Adipocyte (in vitro differentiated cells): ENCODE results near the gene SYNE2.

ENCODE experiments used
- DNase-seq: peaks from one replicate; pipeline ENCODE4 v3.0.0-alpha.2; 2015; ENCODE audit warnings: low read depth
- H3K27me3 ChIP-seq: replicated peaks from 2 replicates; pipeline ENCODE4 v1.7.0; 2013; ENCODE audit warnings: mild to moderate bottlenecking, low read length, moderate library complexity; ENCODE audit not compliant: control insufficient read depth, insufficient read depth
- H3K36me3 ChIP-seq: 2 replicates; pipeline ENCODE4 v1.7.0; 2013; ENCODE audit warnings: low read length, mild to moderate bottlenecking, moderate library complexity; ENCODE audit not compliant: control insufficient read depth, insufficient read depth, severe bottlenecking
- H3K4me1 ChIP-seq: 2 replicates; pipeline ENCODE4 v1.7.0; 2013; ENCODE audit warnings: mild to moderate bottlenecking, low read length, moderate library complexity; ENCODE audit not compliant: control insufficient read depth, insufficient read depth
- H3K4me3 ChIP-seq: 2 replicates; pipeline ENCODE4 v1.7.0; 2013; ENCODE audit warnings: mild to moderate bottlenecking, low read length, moderate library complexity
- H3K9ac ChIP-seq: 2 replicates; pipeline ENCODE4 v1.7.0; 2013; ENCODE audit warnings: mild to moderate bottlenecking, low read length, moderate library complexity
- H3K9me3 ChIP-seq: 2 replicates; pipeline ENCODE4 v1.7.0; 2013; ENCODE audit warnings: mild to moderate bottlenecking, low read length, moderate library complexity; ENCODE audit not compliant: control insufficient read depth

SYNE2 gene

DNA sequence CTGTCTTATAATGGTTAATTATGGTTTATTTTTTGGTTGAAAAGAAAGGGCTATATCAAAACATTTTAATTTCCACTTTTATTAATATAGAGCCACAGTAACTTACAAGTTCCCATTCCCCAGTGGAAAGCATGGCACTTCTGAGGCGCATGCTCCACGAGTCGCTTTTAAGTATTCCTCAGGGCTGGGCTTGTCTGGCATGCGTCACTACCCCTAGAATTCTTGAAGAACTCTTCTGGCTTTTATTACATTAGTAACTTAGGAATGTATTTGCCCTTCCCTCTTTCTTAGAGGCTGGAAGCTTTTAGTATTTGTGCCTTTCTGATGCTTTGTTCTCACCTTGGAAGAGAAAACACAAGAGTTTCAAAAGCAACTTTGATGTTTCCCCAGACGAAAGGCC lies 360.3 kb downstream of the SYNE2 start:
- no peak overlapping the region for H3K4me3 ChIP-seq
- no peak overlapping the region for H3K9ac ChIP-seq
- H3K9me3 ChIP-seq: no peaks in the 10 kb centered on the region
- no peaks in the 10 kb centered on the region for H3K27me3 ChIP-seq
- DNase-seq: no peak
- H3K36me3 ChIP-seq: peaks cover 74% of the 10 kb centered on the region
- peaks cover 3% of the 10 kb centered on the region for H3K4me1 ChIP-seq

DNA sequence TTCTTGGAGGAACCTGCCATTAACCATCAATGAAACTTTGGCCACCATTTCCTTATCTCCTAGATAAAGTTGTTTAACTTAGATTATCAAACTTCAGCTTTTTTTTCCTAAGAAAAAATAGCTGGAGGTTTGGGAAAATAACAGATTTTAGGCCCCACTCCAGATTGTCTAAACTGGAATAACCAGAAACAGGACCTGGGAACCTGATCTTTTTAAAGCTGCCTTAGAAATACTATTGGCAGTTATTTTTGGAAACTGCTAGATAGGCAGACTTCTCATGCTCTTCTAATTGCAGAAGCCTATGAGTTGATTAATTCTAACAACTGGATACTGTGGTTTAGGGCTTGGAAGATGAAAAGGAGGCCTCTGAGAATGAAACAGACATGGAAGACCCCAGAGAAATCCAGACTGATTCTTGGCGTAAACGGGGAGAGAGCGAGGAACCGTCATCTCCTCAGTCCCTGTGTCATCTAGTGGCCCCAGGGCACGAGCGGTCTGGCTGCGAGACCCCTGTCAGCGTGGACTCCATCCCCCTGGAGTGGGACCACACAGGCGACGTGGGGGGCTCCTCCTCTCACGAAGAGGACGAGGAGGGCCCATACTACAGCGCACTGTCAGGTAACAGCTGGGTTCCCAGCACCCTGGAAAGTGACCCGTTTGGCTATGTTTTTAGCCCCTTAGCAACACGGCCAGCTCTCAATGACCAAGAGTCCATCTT lies 361.2 kb downstream of the SYNE2 start:
- peaks cover 76% of the 10 kb centered on the region for H3K36me3 ChIP-seq
- DNase-seq: no peak
- no peaks in the 10 kb centered on the region for H3K27me3 ChIP-seq
- peaks cover 3% of the 10 kb centered on the region for H3K4me1 ChIP-seq
- no peaks in the 10 kb centered on the region for H3K9me3 ChIP-seq
- no peak overlapping the region for H3K4me3 ChIP-seq
- no peak overlapping the region for H3K9ac ChIP-seq

DNA sequence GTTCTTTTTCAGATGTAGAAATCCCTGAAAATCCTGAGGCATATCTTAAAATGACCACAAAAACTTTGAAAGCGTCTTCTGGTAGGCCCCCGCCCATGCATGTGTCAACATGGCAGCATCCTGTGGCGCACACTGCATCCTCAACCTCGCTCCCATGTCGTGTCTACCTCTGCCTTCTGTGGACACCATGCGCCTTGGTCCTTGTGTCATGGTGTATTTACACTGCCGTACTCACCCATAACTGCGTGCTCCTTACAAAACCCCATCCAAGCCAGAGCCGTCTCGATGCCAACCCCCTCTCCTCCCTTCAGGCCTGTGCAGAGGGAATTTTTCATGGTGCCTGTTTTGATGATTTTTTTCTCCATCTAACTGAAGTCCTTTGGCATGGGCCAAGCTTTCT lies 362.5 kb downstream of the SYNE2 start:
- no peak overlapping the region for H3K4me3 ChIP-seq
- peaks cover 78% of the 10 kb centered on the region for H3K36me3 ChIP-seq
- H3K9ac ChIP-seq: no peak overlapping the region
- peaks cover 3% of the 10 kb centered on the region for H3K4me1 ChIP-seq
- DNase-seq: no peak
- no peaks in the 10 kb centered on the region for H3K27me3 ChIP-seq
- no peaks in the 10 kb centered on the region for H3K9me3 ChIP-seq

DNA sequence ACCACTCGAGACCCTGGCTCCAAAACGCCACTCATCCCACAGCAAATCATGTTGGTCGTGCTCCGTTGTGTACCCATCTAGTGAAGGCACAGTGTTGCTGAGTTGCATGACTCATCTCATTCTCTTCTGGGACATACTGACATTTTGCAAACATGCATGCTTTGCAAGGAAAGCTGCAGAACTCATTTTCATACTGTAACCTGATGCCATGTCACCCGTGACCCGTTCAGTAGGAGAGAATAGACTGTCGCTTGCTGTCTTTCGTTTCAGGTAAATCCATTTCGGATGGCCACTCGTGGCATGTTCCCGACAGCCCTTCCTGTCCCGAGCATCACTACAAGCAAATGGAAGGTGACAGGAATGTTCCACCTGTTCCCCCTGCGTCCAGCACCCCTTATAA lies 363.2 kb downstream of the SYNE2 start:
- Histone ChIP-seq H3K4me3 (no peak overlapping the region), H3K4me1 (peaks cover 3% of the 10 kb centered on the region), H3K27me3 (no peaks in the 10 kb centered on the region), H3K9ac (no peak overlapping the region), H3K9me3 (no peaks in the 10 kb centered on the region), H3K36me3 (peaks cover 80% of the 10 kb centered on the region)
- DNase-seq: no peak

DNA sequence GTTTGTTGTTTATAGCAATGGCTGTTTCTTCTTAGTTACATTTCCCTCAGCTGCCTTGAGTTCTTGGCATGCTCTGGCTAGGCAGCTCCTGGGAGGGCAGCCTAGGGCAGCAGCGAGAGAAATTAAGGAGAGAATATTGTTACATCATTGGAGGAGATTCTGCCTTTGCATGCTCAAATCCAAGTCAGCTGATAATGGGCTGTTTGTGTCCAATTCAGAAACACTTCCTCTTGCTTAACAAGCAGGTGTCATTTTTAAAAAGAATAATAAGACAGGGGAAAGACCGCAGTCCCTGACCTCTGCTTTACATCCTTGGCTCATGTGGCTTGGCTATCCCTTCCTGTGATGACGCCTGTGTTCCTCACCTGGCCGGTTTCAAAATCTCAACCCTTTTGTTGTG lies 364.5 kb downstream of the SYNE2 start:
- no peak overlapping the region for H3K4me3 ChIP-seq
- H3K9me3 ChIP-seq: no peaks in the 10 kb centered on the region
- no peak overlapping the region for H3K9ac ChIP-seq
- no peaks in the 10 kb centered on the region for H3K27me3 ChIP-seq
- peaks cover 3% of the 10 kb centered on the region for H3K4me1 ChIP-seq
- peaks cover 79% of the 10 kb centered on the region for H3K36me3 ChIP-seq
- DNase-seq: no peak

DNA sequence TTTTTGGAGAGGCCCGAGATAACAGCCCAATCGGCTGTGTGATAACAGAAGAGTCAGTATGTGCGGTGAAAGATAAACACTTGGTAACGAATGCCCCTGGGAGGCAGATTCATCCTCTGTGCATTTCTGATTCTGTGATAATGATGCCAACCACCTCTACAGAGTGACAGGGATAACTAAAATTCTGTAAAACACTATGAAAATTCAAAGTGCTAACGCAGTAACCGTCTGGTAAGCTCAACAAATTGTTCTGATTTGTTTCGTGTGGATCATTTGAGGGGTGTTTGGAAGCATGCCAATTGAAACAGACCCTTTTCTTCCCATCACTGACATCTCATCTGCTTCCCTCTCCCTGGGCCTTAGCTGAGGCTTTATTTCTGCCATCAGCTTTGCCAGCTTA lies 365.0 kb downstream of the SYNE2 start:
- H3K4me3 ChIP-seq: no peak overlapping the region
- no peak overlapping the region for H3K9ac ChIP-seq
- no peak for DNase-seq
- H3K4me1 ChIP-seq: peaks cover 3% of the 10 kb centered on the region
- no peaks in the 10 kb centered on the region for H3K9me3 ChIP-seq
- H3K27me3 ChIP-seq: no peaks in the 10 kb centered on the region
- H3K36me3 ChIP-seq: peaks cover 76% of the 10 kb centered on the region

DNA sequence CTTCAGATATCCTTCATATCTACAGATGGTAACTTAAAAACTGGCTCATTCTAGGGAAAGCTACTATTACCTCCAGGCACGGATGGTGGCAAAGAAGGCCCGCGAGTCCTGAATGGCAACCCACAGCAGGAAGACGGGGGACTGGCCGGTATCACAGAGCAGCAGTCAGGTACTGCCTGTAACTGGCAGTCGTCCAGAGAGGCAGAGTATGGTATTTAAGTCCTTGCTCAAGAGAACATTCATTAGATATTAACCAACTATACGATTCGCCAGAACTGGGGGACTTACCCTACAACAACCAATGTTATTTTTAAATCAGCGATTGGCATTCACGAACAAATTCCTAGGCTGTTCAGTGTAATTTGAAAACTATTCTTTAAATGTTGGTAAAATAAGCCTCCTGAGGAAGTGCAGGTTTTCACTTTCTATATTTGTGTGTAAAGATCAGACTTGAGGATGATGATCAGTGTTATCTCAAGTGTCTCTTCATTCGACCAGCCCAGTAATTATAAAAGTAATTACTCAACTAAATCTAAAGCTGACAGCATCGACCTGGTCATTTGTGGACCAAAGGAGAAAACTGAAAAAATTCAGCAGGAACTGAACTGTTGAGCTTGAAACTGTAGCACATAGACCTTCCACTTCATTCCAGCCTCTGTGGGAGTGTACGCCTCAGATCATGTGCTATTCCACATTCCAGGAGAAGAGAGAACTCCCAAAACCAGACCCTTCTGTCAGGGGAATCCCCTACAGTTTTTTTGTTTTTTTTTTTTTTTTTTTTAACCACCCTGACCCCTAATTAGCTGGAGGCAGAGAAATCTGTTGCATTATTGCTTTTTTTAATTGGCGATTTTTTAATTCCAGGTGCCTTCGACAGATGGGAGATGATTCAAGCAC lies 365.8 kb downstream of the SYNE2 start:
- Histone ChIP-seq H3K27me3 (no peaks in the 10 kb centered on the region), H3K4me3 (no peak overlapping the region), H3K9me3 (no peaks in the 10 kb centered on the region), H3K4me1 (peaks cover 3% of the 10 kb centered on the region), H3K9ac (no peak overlapping the region), H3K36me3 (peaks cover 77% of the 10 kb centered on the region)
- DNase-seq: no peak

DNA sequence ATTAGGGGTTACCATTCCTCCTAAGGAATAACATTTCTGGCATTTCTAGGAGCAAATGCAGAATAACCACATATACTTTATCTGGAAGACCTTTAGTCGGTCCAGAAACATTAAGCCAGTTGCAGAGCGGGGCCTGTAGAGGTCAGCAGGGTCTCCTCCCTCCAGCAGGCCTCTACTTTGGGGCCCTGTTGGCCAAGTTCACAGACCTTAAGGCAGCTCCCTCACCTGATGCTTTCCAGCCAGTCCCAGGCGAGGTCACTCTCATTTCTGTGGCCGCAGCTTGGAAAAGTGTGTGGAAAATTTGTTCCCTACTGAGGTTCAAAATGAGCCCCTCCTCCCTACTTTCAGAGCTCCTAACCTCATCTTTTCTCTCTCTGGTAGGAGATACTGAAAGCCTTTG lies 367.3 kb downstream of the SYNE2 start:
- Histone ChIP-seq H3K9ac (no peak overlapping the region), H3K4me1 (peaks cover 3% of the 10 kb centered on the region), H3K27me3 (no peaks in the 10 kb centered on the region), H3K36me3 (peaks cover 79% of the 10 kb centered on the region), H3K4me3 (no peak overlapping the region), H3K9me3 (no peaks in the 10 kb centered on the region)
- DNase-seq: no peak

DNA sequence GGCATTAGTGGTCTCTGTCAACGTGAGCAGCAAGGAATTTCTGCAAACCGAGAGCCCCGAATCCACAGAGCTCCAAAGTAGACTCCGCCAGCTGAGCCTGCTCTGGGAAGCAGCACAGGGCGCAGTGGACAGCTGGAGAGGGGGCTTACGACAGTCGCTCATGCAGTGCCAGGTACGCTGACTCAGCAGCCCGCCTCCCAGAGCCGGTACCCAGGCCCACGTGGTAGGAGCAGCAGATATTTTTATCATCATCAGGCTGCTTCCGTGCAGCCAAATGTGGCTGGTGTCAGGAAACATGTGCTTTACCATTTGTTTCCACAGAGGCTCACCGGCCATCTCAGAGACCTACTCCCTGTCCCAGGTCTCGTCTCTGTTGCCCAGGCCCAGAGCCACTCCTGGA lies 367.7 kb downstream of the SYNE2 start:
- Histone ChIP-seq H3K36me3 (peaks cover 80% of the 10 kb centered on the region), H3K9ac (no peak overlapping the region), H3K9me3 (no peaks in the 10 kb centered on the region), H3K27me3 (no peaks in the 10 kb centered on the region), H3K4me3 (no peak overlapping the region), H3K4me1 (peaks cover 3% of the 10 kb centered on the region)
- DNase-seq: no peak

DNA sequence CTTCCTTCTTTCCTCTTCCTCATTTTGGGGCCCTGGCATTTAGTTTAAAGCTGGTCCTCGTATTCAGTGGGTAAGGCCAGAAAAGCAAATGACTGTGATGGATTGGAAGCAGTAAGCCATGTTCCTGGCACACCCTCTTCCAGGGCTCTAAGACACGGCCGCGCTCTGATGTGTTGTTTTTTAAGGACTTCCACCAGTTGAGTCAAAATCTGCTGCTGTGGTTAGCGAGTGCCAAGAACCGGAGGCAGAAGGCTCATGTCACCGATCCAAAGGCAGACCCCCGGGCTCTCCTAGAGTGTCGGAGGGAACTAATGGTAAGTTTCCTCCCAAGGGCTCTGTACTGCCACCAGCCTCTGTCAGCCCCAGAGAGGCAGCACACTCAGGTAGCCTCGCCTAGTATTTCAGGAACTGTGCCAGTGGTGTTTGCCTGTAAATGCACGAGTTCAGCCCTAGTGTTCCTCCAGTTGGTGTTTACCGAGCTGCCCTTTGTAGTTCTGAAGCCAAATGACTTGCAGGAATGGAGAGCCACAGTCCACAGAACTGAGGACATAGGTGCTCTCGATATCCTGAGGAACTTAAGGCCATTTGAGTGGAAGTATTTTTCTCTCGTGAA lies 368.7 kb downstream of the SYNE2 start:
- Histone ChIP-seq H3K4me1 (peaks cover 3% of the 10 kb centered on the region), H3K9me3 (no peaks in the 10 kb centered on the region), H3K27me3 (no peaks in the 10 kb centered on the region), H3K36me3 (peaks cover 79% of the 10 kb centered on the region), H3K9ac (no peak overlapping the region), H3K4me3 (no peak overlapping the region)
- no peak for DNase-seq

DNA sequence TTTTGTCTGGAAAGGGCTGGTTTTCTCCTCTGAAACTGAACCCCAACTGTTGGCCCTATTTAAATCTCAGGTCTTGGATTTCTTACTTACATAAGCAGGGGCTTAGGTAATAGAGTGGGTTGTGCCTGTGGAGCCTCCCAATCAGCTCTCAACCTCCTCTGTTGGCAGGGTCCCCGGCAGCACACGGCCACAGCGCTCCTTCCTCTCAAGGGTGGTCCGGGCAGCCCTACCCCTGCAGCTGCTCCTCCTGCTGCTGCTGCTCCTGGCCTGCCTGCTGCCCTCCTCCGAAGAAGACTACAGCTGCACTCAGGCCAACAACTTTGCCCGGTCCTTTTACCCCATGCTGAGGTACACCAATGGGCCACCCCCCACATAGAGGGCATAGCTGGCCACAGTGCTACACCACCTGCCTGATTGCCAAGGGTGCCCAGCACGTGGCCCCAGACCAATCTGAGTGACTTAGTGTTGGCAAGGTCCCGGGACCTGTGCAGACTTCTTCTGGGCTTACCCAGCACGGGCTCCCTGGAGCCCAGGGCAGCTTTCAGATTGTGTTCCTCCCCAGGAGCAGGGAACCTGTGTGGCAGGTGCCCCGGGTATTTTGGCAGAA lies 372.4 kb downstream of the SYNE2 start:
- Histone ChIP-seq H3K36me3 (peaks cover 79% of the 10 kb centered on the region), H3K27me3 (no peaks in the 10 kb centered on the region), H3K4me3 (no peak overlapping the region), H3K4me1 (no peaks in the 10 kb centered on the region), H3K9ac (no peak overlapping the region), H3K9me3 (no peaks in the 10 kb centered on the region)
- DNase-seq: no peak
